ENCODE measurements around the gene TMTC4.

DNA sequence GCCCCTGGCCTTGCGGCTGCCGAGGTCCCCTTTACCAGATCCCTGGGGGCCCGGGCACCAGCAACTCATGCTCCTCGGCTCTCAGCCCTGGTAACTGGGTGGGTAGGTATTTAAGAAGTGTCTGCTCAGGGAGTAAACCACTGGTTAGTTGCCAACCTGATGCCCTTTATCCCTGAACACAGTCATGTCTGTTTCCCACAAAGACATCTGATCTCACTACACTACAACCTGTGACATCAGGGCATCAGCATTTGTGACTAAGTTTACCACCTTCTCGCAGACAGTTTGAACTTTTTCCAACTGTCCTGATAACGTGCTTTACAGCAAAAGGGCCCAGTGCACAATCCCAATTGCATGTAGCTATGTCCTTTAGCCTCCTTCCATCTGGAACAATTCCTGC, 108.1 kb downstream of the TMTC4 start:
- TF ChIP-seq CTCF (IDR thresholded peaks at IDR 0.05) (no peak), EP300 (IDR thresholded peaks at IDR 0.05) (no peak)
